ENCODE data around the gene HOXB5. TPM values are rescaled to one million over a fixed set of nuclear protein-coding genes. Genes with fewer than 3 reads are reported as not detected.

The HOXB5 gene
- total and polyA plus RNA-seq, 2 of the 4 experiments (the other 2 are of a cell fraction) = 0.54 to 18.0 TPM

DNA sequence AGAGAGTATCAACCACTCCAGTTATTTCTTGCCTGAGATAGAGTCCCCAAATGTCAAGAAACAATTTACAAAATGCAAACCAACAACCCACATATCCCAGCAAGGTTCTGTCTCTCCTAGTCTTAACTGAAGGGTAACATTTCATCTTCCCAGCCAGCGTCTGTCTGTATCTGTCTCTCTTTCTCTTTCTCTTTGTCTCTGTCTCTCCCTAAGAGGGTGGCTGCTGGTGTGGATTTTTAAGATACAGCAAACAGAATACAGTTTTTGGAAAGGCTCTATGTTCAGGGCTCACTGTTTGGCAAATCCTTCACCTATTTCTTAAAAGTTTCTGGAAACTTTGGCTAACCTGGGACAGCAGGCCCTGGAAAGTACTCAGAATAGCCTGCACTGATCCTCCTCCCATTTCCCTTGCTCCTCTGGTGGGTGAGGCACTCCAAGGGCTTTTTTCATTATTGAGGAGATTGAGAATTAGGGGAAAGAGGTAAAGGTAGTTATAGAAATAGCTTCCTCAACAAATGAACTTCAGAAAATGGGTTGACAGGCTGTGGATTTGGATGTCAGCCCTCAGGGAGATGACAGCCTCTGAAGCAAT, 21.7 kb downstream of the HOXB5 start:
- in situ Hi-C loops (cut with MboI; ENCODE audit: low sequenced_read_pairs) (no loop called here), dilution Hi-C loops (cut with HindIII; ENCODE audit: low sequenced_read_pairs, unreplicated experiment) (no loop called here), intact Hi-C loops (cut with micrococcal nuclease) (loop anchor here (2.0 kb wide), 1 partner anchor 21 kb away; the partner anchor contains the start of gene HOXB5)
- H3K18ac ChIP-seq (ENCODE audit: low read depth, low read length) = peak overlapping the region; percentile 73
- peak overlapping the region; percentile 45 for H3K4me3 ChIP-seq (ENCODE audit: insufficient read depth, low read depth, low read length)
- H3K23ac ChIP-seq (ENCODE audit: low read depth, low read length) = peak overlapping the region; percentile 100
- H2BK5ac ChIP-seq (ENCODE audit: low read depth, low read length, poor library complexity, severe bottlenecking) = peak overlapping the region; percentile 99
- H2AK5ac ChIP-seq (ENCODE audit: low read depth, low read length) = peak overlapping the region; percentile 97
- WGBS, 2 experiments (ENCODE audit: extremely low coverage in 2 of 2, insufficient read length in 1 of 2) = no CpG with 5 or more reads among the region's 1 CpG
- H3K27ac ChIP-seq (ENCODE audit: insufficient read depth, low read length) = peak overlapping the region; percentile 99
- H3K9ac ChIP-seq (ENCODE audit: low read depth, low read length) = peak overlapping the region; percentile 96
- peak overlapping the region; percentile 78 for H2BK120ac ChIP-seq (ENCODE audit: low read depth, low read length)
- H3K9me3 ChIP-seq (ENCODE audit: control insufficient read depth, insufficient read depth, low read length) = no peaks in the 10 kb centered on the region
- peak overlapping the region; percentile 95 for H4K91ac ChIP-seq (ENCODE audit: insufficient read depth, low read depth, low read length)
- H2AK9ac ChIP-seq (replicated peaks; ENCODE audit: low read depth, low read length, poor library complexity) = peak overlapping the region; percentile 90
- H4K20me1 ChIP-seq (ENCODE audit: insufficient read depth, low read length) = peaks cover 8% of the 10 kb centered on the region
- H3K9me1 ChIP-seq (ENCODE audit: insufficient read depth, low read length) = peaks cover 6% of the 10 kb centered on the region
- no TSS peak for BruUV-seq (replicated peaks)
- H3K14ac ChIP-seq (replicated peaks; ENCODE audit: low read depth, low read length) = peak overlapping the region; percentile 98
- ChIA-PET CTCF (no interaction called here), POLR2A (ENCODE audit: unreplicated experiment) (interaction anchor here (0.6 kb wide), 1 partner anchor 31 kb away, joined by 5 read pairs; no protein-coding TSS in a partner anchor)
- H3K56ac ChIP-seq (ENCODE audit: extremely low read depth, insufficient read depth, low read length) = peak overlapping the region; percentile 96
- H4K8ac ChIP-seq (ENCODE audit: low read depth in 2 of 2, low read length in 2 of 2) = peak overlapping the region; percentile 77 to 97
- peaks cover 0 to 2% of the 10 kb centered on the region in 2 experiments; a peak in 1 of 4 replicates for H3K79me1 ChIP-seq (ENCODE audit: low read depth in 1 of 2, low read length in 2 of 2)
- TF ChIP-seq MAZ (IDR thresholded peaks at IDR 0.05; ENCODE audit: borderline replicate concordance, low read depth, low read length) = no peak
- TF ChIP-seq CEBPB (IDR thresholded peaks at IDR 0.05; ENCODE audit: low read depth, low read length) = peak; percentile 11; the same call in 1 of the 2 replicates
- H2BK20ac ChIP-seq (ENCODE audit: low read depth, low read length) = peak overlapping the region; percentile 90
- DNase-seq = no peak
- peaks cover 57% of the 10 kb centered on the region for H3K36me3 ChIP-seq (ENCODE audit: control insufficient read depth, insufficient read depth, low read length)
- no peak overlapping the region for H2AFZ ChIP-seq (replicated peaks; ENCODE audit: low read length, poor library complexity)
- peak overlapping the region; percentile 75 for H2BK15ac ChIP-seq (ENCODE audit: low read depth, low read length)
- no peaks in the 10 kb centered on the region for H3K27me3 ChIP-seq (ENCODE audit: control insufficient read depth, insufficient read depth, low read length)
- peak overlapping the region; percentile 83 for H3K4me2 ChIP-seq (ENCODE audit: low read depth, low read length)
- H3K4ac ChIP-seq (ENCODE audit: low read depth, low read length) = peak overlapping the region; percentile 97
- ATAC-seq (ENCODE audit: low read depth) = no peak
- H3K4me1 ChIP-seq (ENCODE audit: control insufficient read depth, insufficient read depth, low read length) = peaks cover 34% of the 10 kb centered on the region
- peak overlapping the region; percentile 96 for H4K5ac ChIP-seq (ENCODE audit: low read depth, low read length)
